ENCODE measurements around the gene ZNF324.

The ZNF324 gene

GRCh38 chr19:58450856-58451357, 16.0 kb upstream of the ZNF324 start:
- peak; percentile 66 for DNase-seq (ENCODE audit: low read depth)
- TF ChIP-seq CTCF (IDR thresholded peaks at IDR 0.05; ENCODE audit: control insufficient read depth, extremely low read depth, insufficient read depth) = no peak
- peak overlapping the region; percentile 79 for H3K4me3 ChIP-seq (ENCODE audit: low read depth, low read length)

GRCh38 chr19:58451358-58452101, 15.3 kb upstream of the ZNF324 start, which contains the start of gene ZNF324B:
ZNF324B (plus strand) TSS chr19:58451622; CDS start chr19:58453702, 2,080 bp downstream.
- peak within 1 kb of the TSS; percentile 79 for H3K4me3 ChIP-seq (ENCODE audit: low read depth, low read length)
- 0 out of 2 replicates have a peak, but pooled peaks have one; percentile 1 for TF ChIP-seq CTCF (IDR thresholded peaks at IDR 0.05; ENCODE audit: control insufficient read depth, extremely low read depth, insufficient read depth)
- peak; percentile 87 for DNase-seq (ENCODE audit: low read depth)

GRCh38 chr19:58453743-58454142, 13.1 kb upstream of the ZNF324 start:
- DNase-seq (ENCODE audit: low read depth) = no peak
- no peak for TF ChIP-seq CTCF (IDR thresholded peaks at IDR 0.05; ENCODE audit: control insufficient read depth, extremely low read depth, insufficient read depth)
- H3K4me3 ChIP-seq (ENCODE audit: low read depth, low read length) = no peak overlapping the region

- TF ChIP-seq CTCF (IDR thresholded peaks at IDR 0.05; ENCODE audit: control insufficient read depth, extremely low read depth, insufficient read depth) = no peak
- no peak overlapping the region for H3K4me3 ChIP-seq (ENCODE audit: low read depth, low read length)
- no peak for DNase-seq (ENCODE audit: low read depth)
Observed at GRCh38 chr19:58455306-58455705, 11.6 kb upstream of the ZNF324 start.

GRCh38 chr19:58456111-58456510, 10.8 kb upstream of the ZNF324 start:
- DNase-seq (ENCODE audit: low read depth) = no peak
- TF ChIP-seq CTCF (IDR thresholded peaks at IDR 0.05; ENCODE audit: control insufficient read depth, extremely low read depth, insufficient read depth) = no peak
- no peak overlapping the region for H3K4me3 ChIP-seq (ENCODE audit: low read depth, low read length)

GRCh38 chr19:58460039-58460438, 6.8 kb upstream of the ZNF324 start:
- no peak for TF ChIP-seq CTCF (IDR thresholded peaks at IDR 0.05; ENCODE audit: control insufficient read depth, extremely low read depth, insufficient read depth)
- H3K4me3 ChIP-seq (ENCODE audit: low read depth, low read length) = no peak overlapping the region
- no peak for DNase-seq (ENCODE audit: low read depth)

Data from LNCaP clone FGC (cell line).